GM20431 (cell line): ENCODE data around the gene APRT.

Experiments used
- in situ Hi-C: fragments of 300-500 bp; cut with MseI, MboI; formaldehyde crosslinking; loops from one replicate; pipeline ENCODE4 v1.15.0; 2020; ENCODE audit warnings: low sequenced_read_pairs; ENCODE audit not compliant: unreplicated experiment

The APRT gene

DNA sequence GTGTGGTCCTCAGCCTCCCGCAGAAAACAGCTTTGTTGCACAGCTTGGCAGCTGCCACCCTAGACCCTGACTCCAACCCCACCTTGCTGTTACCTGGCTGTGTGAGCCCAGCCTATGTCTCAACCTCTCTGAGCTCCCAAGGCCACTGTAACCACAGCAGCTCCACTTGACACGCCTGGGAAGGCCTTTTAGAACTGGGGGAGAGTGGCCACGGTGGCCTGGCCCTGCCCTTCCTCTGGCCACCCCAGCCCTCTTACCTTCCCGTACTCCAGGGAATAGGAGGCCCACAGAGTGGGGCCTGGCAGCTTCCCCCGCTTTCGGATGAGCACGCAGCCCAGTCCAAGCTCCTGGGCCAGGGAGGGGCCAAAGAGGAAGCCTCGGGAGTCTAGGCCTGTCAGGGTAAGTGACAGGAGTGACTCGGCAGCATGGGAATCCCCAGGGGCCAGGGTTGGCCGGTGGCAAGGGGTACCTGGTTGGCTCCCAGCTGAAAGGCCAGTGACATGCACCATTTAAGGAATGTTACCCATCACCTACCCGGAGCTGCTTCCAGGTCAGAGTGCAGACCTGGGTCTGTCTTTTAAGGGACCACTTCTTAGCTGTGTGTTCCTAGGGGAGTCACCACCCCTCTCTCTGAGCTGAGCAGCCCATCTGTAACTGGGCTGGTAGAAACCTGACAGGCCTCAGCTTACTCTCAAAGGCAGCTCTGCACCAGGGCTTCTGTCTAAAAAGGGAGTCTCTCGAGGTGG is 1.4 kb downstream of the APRT start:
- in situ Hi-C loops, result no loop called here

DNA sequence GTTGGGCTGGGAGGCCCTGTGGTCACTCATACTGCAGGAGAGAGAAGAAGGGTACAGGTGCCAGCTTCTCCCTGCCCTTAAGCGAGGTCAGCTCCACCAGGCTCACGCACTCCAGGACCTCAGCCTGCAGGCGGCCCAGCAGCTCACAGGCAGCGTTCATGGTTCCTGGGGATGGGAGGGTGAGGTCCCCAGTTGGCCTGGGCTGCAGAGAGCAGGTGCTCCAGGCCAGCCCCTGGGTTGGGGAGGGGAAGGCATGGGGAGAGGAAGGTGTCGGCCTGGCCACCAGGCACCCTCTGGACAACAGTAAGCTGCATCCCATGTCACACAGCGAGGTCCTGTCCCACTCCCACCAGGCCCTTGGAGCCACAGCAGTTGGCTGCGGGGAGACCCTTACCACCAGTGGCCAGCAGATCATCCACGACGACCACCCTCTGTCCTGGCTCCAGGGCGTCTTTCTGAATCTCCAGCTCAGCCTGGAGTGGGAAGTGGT is 2.0 kb downstream of the APRT start:
- in situ Hi-C loops, result no loop called here

DNA sequence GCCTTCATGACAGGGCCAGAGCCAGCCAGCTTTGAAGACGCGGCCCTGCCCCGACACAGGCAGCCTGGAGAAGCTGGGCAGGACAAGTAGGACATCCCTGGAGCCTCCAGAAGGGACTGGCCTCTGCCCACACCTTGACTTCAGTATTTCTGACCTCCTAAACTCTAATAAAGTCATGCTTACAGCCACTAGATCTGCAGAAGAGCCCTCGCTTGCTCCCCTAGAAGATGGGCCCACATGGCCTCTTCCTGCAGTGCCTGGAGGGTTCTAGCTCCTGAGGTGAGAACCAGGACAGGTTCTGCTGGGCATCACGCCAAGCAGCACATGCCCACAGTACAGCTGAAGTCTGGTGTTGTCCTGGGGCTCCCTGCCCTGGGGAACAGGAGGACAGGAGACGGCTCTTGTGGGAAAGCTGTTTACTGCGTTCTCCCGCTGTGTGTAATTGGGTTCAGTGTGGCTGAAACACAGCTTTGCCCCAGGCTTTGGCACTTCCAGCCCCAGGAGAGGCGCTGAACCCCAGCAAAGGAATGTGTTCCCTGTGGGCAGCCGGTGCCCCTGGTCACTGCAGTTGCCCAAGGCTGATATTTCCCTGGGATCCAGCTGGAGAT is 2.6 kb downstream of the APRT start:
- in situ Hi-C loops, result no loop called here

DNA sequence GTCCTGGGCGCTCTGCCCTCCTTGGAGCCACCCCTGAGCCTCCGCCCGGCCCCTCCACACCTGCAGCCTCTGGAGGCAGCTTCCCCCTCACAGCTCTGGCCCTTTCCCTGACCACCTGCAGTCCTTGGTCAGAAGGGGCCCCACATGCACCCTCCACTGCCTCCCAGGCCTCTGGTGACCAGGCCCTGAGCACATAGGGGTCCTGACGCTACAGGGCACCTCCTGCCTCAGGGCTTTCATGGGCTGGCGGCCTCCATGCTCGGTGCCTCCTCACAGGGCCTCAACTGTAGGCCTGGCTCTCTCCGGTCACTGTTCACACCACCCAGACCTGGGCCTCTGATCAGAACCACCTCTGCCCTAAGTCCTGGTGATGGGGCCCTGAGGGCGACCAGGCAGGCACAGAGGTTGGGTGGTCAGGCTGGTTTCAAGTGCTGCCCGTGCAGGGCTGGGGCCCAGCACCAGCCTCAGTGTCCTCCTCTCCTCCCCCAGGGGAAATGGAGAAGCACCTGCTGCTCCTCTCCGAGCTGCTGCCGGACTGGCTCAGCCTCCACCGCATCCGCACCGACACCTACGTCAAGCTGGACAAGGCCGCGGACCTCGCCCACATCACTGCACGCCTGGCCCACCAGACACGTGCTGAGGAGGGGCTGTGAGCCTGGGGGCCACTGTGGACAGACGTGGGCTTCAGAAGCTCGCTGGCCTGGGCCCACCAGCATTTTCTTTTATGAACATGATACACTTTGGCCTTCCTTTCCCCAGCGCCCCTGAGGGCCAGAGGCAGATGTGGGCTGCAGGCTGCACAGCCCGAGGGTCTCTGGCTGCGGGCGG is 3.9 kb downstream of the APRT start:
- in situ Hi-C loops, result no loop called here

DNA sequence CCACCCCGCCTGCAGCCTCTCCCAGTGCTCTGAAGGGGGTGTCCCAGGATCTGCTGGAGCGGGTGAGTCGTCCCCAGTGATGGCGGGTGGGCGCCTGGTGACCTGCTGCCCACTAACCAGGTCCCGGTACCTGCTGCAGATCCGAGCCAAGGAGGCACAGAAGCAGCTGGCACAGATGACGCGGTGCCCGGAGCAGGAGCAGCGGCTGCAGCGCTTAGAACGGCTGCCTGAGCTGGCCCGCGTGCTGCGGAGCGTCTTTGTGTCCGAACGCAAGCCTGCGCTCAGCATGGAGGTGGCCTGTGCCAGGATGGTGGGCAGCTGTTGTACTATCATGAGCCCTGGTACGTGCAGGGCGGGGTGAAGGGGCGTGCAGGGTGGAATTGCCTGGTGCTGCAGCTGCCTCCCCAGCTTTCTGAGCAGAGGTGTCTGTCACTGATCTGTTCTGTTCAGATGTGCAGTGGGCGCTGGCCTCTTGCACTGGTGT is 4.5 kb downstream of the APRT start:
- in situ Hi-C loops, result no loop called here

DNA sequence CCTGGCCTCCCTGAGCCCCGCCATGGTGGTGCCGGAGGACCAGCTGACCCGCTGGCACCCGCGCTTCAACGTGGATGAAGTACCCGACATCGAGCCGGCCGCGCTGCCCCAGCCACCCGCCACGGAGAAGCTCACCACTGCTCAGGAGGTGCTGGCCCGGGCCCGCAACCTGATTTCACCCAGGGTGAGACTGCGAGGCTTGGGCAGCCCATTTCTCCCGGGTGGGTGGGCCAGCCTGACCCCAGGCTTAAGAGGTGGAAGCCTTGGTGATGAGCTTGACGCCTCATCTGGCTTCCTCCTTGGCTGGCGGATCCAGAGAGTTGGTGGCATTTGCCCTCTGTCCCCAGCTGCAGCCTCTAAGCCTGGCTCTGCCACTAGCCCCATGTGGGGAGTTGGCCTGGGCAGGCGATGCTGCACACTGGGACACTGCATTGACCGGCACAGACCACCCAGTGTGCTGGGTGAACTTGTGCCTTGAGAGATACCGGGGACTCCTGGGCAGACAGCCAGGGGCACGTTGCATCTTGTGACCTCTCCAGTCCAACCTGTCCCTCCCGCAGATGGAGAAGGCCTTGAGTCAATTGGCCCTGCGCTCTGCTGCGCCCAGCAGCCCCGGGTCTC is 5.1 kb downstream of the APRT start:
- in situ Hi-C loops, result no loop called here

DNA sequence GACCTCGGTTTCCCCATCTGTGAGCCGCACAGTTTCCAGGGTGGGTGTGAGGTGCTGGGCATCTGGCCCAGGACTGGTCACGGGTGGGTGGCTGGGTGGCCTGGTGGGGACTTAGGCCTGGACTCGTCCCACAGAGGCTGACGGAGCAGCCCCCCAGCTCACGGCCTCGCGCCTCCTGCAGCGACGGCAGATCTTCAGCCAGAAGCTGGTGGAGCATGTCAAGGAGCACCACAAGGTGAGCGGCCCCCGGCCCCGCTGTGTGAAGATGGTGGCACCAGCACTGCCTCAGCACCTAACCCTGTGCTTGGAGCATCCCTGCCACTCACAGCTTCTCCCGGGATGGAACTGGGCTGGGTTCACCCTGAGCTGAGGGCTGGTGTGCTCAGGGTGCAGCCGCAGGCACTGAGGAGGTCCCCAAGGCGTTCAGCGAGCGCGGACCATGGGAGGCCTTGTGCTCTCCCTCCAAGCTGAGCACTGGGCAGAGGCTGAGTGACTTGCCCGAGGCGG is 5.8 kb downstream of the APRT start:
- in situ Hi-C loops, result no loop called here

DNA sequence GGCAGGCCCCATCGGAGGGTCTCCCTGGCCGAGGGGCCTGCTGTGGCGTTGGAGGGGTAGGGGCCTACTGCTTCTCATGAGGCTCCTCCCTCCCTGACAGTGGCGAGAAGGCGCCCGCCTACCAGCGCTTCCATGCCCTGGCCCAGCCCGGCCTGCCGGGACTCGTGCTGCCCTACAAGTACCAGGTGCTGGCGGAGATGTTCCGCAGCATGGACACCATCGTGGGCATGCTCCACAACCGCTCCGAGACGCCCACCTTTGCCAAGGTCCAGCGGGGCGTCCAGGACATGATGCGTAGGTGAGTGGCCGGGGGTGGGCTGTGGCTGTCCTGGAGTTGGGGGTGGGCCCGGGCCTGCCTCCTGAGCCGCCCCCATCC is 6.4 kb downstream of the APRT start:
- in situ Hi-C loops, result no loop called here

DNA sequence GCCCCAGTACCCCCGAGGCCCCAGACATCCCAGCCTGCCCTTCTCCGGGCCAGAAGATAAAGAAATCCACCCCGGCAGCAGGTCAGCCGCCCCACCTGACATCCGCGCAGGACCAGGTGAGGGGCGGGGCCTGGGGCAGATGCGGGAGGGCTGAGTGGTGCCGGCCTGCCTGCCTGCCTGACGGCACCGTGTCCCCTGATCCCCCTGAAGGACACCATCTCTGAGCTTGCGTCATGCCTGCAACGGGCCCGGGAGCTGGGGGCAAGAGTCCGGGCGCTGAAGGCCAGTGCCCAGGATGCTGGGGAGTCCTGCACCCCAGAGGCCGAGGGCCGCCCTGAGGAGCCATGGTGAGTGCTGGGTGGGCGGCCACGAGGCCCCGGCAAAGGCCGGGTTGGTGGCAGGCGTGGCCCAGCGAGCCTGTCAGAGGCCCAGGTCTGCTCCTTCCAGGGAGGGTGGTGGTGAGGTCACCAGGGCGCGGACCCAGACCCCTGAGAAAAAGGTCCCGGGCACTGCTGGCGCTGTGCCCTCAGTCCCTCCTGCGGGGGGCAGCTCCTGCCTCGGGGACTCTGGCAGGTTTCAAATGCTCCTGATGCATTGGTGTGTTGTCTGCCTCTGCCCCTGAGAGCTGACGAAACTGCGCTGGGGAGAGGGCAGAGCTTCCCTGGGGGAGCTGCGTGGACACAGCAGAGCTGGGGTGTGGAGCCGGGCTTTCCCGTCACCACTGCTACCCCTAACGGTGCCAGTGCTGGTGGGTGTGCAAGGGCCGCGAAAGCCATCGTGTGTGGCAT is 7.0 kb downstream of the APRT start:
- in situ Hi-C loops, result no loop called here

DNA sequence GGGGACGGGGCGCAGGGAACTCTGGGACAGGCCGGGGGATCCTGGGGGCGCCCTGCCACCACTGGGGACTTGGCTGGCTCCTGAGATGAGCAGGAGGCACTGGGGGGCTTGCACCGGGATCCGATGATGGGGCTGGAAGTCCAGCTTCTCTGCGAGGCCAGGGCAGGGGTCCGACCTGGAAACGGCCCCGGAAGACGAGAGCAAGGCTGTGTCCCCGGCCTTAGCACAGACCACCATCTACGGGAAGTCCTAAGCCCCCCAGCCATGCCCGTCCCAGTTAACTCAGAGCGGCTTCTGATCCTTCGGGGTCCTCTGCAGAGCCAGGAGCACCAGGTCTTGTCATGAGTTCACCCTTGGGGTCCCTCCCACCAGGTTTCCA is 7.6 kb downstream of the APRT start:
- in situ Hi-C loops, result no loop called here

DNA sequence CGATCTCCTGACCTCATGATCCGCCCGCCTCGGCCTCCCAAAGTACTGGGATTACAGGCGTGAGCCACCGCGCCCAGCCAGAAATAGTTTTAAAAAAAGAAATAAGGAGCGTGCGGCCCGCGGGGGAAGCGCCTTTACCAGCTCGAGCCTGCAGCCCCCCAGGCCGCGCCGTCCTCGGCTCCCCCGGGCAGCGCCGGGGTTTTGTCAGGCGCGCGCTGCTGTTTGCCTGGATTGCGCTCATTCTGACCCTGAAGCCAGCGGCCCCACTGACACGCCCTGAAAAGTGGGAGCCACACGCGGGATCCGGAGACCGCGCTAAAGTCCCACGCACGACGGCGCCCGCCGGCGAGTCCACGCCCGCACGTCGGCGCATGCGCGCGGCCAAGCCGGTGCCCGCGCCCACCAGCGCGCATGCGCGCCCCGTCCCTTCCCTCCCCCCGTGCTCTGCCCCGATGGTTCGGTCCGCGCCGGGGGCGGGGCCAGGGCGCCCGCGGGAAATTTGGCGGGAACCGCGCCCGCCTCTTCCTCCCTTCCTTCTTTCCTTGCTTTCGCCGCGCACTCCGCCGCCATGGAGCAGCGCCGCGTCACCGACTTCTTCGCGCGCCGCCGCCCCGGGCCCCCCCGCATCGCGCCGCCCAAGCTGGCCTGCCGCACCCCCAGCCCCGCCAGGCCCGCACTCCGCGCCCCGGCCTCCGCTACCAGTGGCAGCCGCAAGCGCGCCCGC is 8.3 kb downstream of the APRT start, which contains the start of gene CDT1:
CDT1 (plus strand) TSS at position 526 of the 724 bp plus-strand sequence; CDS start at position 569, 43 bp downstream.
- in situ Hi-C loops, result no loop called here

DNA sequence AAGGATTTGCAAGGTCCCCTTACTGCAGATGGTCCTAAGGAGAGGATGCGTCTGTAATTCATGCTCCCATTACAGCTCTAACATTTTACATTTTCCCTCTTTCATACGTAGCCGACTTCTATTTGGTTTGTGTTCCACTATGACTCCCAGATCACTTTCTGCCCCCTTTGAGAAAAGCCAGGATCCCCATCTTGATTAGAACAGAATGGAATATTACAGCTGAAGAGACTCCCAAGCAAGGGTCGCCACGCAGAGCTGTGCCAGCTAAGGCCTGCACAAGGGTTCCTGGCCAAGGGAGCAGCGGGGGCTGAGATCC is 11.5 kb downstream of the APRT start:
- in situ Hi-C loops, result no loop called here

DNA sequence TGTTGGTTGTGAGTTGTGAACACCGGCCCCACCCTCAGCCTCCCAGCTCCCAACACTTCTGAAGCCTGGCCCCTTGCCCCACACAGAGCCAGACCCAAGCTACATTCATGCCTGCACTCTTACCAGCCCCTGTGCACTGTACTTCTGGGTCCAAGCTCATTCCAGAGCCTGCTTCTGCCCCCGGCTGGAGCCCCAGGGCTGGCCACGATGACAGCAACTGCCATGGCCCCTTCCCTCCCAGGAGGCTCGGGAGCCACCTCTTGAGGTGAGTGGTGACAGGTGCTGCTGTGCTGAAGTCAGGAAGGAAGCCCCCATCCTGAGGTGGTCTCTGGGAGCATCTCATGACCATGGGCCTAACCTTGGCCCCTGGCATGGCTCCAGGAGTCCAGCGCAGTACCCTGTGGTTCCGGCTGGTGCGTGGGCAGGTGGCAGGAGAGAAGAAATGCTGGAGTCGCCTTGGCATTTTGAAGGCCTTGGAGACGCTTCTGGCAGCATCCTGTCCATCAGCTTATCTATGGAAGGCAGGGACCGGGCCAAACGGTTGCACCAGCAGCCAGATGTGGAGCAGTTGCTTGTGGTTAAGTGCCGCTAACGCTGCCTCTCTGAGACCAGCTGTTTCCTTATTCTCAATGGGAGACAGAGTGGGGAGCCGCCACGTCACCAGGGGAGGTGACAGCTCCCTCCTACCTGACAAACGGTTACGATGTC is 12.0 kb downstream of the APRT start:
- in situ Hi-C loops, result no loop called here

DNA sequence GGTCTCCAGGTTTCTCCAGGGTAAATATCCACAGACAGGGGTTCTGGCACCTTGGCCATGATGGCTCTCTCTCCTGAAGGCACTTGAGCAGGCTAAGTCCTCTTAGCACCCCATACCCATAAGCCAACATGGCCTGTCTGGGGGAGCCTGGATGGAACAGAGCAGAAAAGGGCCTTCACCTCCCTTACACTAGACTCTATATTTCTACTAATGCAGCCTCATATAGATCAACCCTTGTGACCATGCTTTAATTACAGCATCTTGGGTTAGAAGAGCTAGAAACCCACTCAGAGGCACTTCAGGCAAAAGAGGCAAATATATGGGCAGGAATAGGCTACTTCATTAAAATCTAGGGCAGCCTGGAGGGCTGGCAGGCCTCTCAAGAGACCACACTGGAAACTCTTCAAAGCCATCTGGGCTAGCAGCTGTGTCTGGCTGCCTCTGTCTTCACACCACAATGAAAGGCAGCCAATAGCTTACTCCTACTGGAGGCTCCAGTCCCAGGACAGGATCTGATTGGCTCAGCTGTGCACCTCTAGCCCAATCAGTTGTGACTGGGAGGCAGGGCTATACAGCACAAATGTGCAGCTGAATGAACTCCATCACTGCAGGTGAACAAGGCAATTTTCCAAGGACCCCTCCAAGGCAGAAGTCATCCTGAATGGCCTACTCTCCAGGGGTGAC is 12.8 kb downstream of the APRT start:
- in situ Hi-C loops, result no loop called here

DNA sequence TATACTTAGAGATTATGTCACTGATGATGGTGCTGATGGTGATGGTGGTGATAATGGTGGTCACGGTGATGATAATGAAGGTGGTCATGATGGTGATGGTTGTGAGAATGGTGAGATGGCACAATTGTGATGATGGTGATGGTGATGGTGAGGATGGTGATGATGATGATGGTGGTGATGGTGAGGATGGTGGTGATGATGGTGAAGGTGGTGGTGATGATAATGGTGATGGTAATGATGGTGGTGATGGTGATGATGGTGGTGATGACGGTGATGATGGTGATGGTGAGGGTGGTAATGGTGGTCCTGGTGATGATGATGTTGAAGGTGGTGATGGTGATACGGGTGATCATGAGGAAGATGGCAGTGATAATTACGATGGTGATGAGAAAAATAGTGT is 13.7 kb downstream of the APRT start:
- in situ Hi-C loops, result no loop called here

DNA sequence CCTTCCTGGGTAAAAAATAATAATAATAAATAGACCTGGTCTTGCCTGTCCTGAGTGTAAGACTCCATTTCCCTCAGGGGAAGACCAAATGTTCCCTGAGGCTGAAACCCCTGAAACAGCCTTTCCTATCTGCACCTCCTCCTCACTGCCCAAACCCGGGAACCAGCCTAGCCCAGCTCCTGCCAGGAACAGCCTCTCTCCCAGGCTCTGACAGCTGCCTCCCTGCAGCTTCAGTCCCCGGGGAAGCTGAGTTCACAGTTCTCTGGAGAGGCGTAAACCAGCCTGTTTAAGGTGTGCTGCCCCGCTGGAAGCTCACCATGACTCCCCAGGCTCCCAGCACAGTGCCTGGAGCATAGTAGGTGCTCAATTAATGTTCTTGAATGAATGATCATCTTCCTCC is 15.4 kb downstream of the APRT start:
- in situ Hi-C loops, result no loop called here

DNA sequence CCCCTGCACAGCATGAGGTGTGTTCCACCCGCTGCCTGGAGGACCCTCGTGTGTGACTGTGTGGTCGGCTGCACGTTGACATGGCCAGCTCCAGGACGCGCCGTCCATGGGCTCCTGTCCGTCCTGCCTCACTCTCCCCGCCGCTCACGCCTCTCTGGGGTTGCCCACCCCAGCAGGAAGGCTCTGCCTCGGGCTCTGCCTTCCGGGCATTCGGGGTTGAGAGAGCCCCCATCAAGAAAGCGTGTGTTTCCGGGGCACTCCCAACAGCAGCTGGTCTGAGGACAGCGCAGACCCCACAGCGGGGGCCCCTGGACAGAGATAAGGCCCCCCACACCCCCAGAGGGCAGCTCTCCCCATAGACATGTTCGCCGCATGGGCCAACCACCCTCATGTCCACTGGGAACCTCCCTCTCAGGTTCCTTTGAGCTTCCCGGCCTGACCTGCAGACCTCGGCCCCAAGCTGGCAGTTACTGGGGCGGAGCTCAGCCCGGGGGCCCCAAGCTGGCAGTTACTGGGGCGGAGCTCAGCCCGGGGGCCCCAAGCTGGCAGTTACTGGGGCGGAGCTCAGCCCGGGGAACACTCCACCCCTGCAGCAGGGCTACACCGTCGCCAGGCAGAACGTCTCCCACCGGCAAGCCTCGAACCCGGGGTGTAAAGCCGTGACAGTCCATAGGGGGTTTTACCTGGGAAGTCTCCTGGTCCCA is 18.3 kb downstream of the APRT start:
- in situ Hi-C loops, result no loop called here
